ENCODE results near the gene MTA1. TPM values are rescaled to one million over a fixed set of nuclear protein-coding genes. Genes with fewer than 3 reads are reported as not detected.

Gene MTA1
- total and polyA plus RNA-seq, 2 donors (not counting 1 experiment from before 2014, with no cell fraction given) = 137 to 147 TPM

DNA sequence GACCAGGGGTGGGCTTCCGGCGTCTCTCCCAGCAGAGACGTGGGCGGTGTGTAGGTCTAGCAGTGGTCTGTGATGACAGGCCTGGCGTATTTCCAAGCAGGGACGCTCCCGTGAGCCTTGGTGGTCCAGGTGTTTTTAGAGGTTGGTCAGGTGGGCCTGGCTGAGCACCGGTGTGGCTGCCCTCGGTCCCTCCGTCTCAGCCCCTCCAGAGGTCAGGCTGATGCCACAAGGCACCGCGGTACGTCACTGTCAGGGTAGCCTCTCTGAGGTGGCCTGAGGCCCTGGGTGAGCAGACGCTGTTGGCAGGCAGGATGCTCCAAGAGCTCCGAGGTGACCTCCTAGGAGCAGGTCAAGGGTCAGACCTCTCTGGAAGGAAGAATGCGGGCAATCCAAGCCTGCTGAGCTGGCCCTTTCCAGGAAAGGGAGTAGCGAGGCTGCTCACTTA lies 13.6 kb downstream of the MTA1 start:
- Mint-ChIP-seq H3K4me3 (no peak overlapping the region), H3K9me3 (ENCODE audit: insufficient read depth) (no peaks in the 10 kb centered on the region), H3K27ac (no peak overlapping the region), H3K27me3 (no peaks in the 10 kb centered on the region), H3K4me1 (peaks cover 18% of the 10 kb centered on the region)
- H2AFZ ChIP-seq (ENCODE audit: insufficient read depth, low read depth, low read length, poor library complexity, severe bottlenecking) = no peak overlapping the region
- ChIA-PET POLR2A (no interaction called here), CTCF (no interaction called here)
- intact Hi-C loops (cut with micrococcal nuclease) = no loop called here
- peaks cover 73% of the 10 kb centered on the region for H4K20me1 ChIP-seq (ENCODE audit: control insufficient read depth, insufficient read depth, low read length, poor library complexity, severe bottlenecking)
- H3K4me2 ChIP-seq (replicated peaks; ENCODE audit: low read depth, low read length, poor library complexity, severe bottlenecking) = no peak overlapping the region
- ATAC-seq (ENCODE audit: low read depth) (no peak), DNase-seq (no peak)
- no peak overlapping the region for H3K9ac ChIP-seq (ENCODE audit: low read length)
- peaks cover 0 to 16% of the 10 kb centered on the region in 2 donors for H3K4me1 ChIP-seq (ENCODE audit: control insufficient read depth in 2 of 2, insufficient read depth in 2 of 2, low read length in 2 of 2)
- H3K27me3 ChIP-seq (replicated peaks in 1 of 4; ENCODE audit: control extremely low read depth in 1 of 4, control insufficient read depth in 3 of 4, insufficient read depth in 4 of 4, low read length in 3 of 4) = no peaks in the 10 kb centered on the region
- no peak overlapping the region for H3K27ac ChIP-seq (ENCODE audit: low read length in 2 of 2)
- whole genome bisulfite sequencing (ENCODE audit: insufficient coverage) = 92% methylated on average over 15 of the region's 17 CpGs
- peaks cover 0 to 20% (median 6%) of the 10 kb centered on the region in 3 donors for H3K9me3 ChIP-seq (ENCODE audit: control extremely low read depth in 1 of 3, control insufficient read depth in 2 of 3, insufficient read depth in 1 of 3, low read length in 2 of 3)
- no peak overlapping the region for H3K4me3 ChIP-seq (ENCODE audit: control extremely low read depth in 1 of 5, extremely low read depth in 1 of 5, insufficient read depth in 1 of 5, low read depth in 2 of 5, low read length in 4 of 5)
- no peak for TF ChIP-seq EZH2 (IDR thresholded peaks at IDR 0.05; ENCODE audit: borderline replicate concordance, insufficient read depth, low read depth, low read length, poor library complexity, severe bottlenecking)
- TF ChIP-seq, protein P1, sequence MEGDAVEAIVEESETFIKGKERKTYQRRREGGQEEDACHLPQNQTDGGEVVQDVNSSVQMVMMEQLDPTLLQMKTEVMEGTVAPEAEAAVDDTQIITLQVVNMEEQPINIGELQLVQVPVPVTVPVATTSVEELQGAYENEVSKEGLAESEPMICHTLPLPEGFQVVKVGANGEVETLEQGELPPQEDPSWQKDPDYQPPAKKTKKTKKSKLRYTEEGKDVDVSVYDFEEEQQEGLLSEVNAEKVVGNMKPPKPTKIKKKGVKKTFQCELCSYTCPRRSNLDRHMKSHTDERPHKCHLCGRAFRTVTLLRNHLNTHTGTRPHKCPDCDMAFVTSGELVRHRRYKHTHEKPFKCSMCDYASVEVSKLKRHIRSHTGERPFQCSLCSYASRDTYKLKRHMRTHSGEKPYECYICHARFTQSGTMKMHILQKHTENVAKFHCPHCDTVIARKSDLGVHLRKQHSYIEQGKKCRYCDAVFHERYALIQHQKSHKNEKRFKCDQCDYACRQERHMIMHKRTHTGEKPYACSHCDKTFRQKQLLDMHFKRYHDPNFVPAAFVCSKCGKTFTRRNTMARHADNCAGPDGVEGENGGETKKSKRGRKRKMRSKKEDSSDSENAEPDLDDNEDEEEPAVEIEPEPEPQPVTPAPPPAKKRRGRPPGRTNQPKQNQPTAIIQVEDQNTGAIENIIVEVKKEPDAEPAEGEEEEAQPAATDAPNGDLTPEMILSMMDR (IDR thresholded peaks at IDR 0.05) = no peak
- peaks cover 0 to 12% of the 10 kb centered on the region in 2 experiments for H3K36me3 ChIP-seq (replicated peaks in 1 of 2; ENCODE audit: control extremely low read depth in 1 of 2, control insufficient read depth in 1 of 2, extremely low read depth in 1 of 2, insufficient read depth in 2 of 2, low read length in 1 of 2)
- H3K79me2 ChIP-seq (ENCODE audit: control insufficient read depth, insufficient read depth, low read length) = peaks cover 74% of the 10 kb centered on the region

DNA sequence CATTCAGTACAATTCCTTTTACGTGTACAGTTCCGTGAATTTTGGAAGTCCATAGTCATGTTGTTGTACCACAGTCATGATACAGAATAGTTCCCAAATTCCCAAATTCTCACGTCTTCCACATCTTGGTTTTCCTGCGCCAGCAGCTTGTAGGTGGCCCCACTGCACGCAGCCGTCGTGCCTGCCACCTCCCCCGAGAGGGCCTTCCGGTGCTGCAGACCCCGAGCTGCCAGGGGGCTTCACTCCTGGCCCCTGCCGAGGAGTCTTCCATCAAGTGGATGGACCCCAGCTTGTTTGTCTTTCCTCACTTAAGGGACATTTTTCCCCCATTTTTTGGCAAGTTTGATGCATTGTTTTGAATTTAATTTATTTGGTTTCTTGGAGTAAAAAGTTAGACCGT lies 16.8 kb downstream of the MTA1 start:
- Histone ChIP-seq H2AFZ (ENCODE audit: insufficient read depth, low read depth, low read length, poor library complexity, severe bottlenecking) (no peak overlapping the region), H3K36me3 (replicated peaks in 1 of 2; ENCODE audit: control extremely low read depth in 1 of 2, control insufficient read depth in 1 of 2, extremely low read depth in 1 of 2, insufficient read depth in 2 of 2, low read length in 1 of 2) (peaks cover 0 to 3% of the 10 kb centered on the region in 2 experiments), H3K27me3 (replicated peaks in 1 of 4; ENCODE audit: control extremely low read depth in 1 of 4, control insufficient read depth in 3 of 4, insufficient read depth in 4 of 4, low read length in 3 of 4) (no peaks in the 10 kb centered on the region), H3K9me3 (ENCODE audit: control extremely low read depth in 1 of 3, control insufficient read depth in 2 of 3, insufficient read depth in 1 of 3, low read length in 2 of 3) (peaks cover 0 to 15% (median 4%) of the 10 kb centered on the region in 3 donors), H3K9ac (ENCODE audit: low read length) (no peak overlapping the region), H3K4me1 (ENCODE audit: control insufficient read depth in 2 of 2, insufficient read depth in 2 of 2, low read length in 2 of 2) (peaks cover 0 to 16% of the 10 kb centered on the region in 2 donors), H4K20me1 (ENCODE audit: control insufficient read depth, insufficient read depth, low read length, poor library complexity, severe bottlenecking) (peaks cover 79% of the 10 kb centered on the region), H3K4me3 (ENCODE audit: control extremely low read depth in 1 of 5, extremely low read depth in 1 of 5, insufficient read depth in 1 of 5, low read depth in 2 of 5, low read length in 4 of 5) (no peak overlapping the region), H3K27ac (ENCODE audit: low read length in 2 of 2) (no peak overlapping the region), H3K79me2 (ENCODE audit: control insufficient read depth, insufficient read depth, low read length) (peaks cover 84% of the 10 kb centered on the region), H3K4me2 (replicated peaks; ENCODE audit: low read depth, low read length, poor library complexity, severe bottlenecking) (no peak overlapping the region)
- Mint-ChIP-seq H3K4me3 (no peak overlapping the region), H3K27me3 (no peaks in the 10 kb centered on the region), H3K9me3 (ENCODE audit: insufficient read depth) (no peaks in the 10 kb centered on the region), H3K4me1 (peaks cover 20% of the 10 kb centered on the region), H3K27ac (no peak overlapping the region)
- ATAC-seq (ENCODE audit: low read depth) (no peak), DNase-seq (no peak)
- TF ChIP-seq, protein P1 (IDR thresholded peaks at IDR 0.05) = no peak
- TF ChIP-seq EZH2 (IDR thresholded peaks at IDR 0.05; ENCODE audit: borderline replicate concordance, insufficient read depth, low read depth, low read length, poor library complexity, severe bottlenecking) = no peak
- 99% methylated on average over 11 of the region's 12 CpGs for WGBS (ENCODE audit: insufficient coverage)
- ChIA-PET CTCF (no interaction called here), POLR2A (interaction anchor here (0.8 kb wide), 1 partner anchor 96 kb away, joined by 3 read pairs; no protein-coding TSS in a partner anchor)
- intact Hi-C loops (cut with micrococcal nuclease) = no loop called here
